ENCODE results near the gene WDR88. TPM values are rescaled to one million over a fixed set of nuclear protein-coding genes. Genes with fewer than 3 reads are reported as not detected.

The WDR88 gene
- total and polyA plus RNA-seq, 3 experiments from 2014 or later: 0.25 TPM; not detected in 2

DNA sequence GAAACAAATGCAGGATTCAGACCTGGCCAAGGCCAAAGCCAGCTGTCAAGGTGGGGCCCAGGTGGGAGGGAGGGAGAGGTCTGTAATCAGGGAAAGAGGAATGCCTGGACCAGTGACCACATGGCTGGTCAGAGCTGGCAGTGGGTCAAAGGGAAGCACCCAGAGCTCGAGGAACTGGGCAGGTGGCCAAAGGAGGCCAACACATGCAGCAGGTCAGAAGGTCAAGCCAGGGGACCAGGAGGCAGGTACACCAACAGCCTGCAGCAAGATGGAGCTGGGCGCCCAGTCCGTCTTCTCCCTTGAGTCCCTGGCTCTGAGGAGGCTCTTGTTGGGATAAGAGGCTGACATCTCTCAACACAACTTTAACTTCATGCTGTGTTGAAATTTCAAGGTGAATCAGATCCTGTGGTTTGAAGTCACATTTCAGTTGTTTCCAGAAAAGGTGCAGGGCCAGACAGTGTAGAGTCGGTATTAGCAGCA, 33.8 kb upstream of the WDR88 start:
- no peaks in the 10 kb centered on the region for H3K27me3 ChIP-seq (ENCODE audit: insufficient read depth, low read length, poor library complexity, severe bottlenecking)
- CTCF ChIA-PET: interaction anchor here (0.5 kb wide), 1 partner anchor 45 kb away, joined by 3 read pairs; no protein-coding TSS in a partner anchor

DNA sequence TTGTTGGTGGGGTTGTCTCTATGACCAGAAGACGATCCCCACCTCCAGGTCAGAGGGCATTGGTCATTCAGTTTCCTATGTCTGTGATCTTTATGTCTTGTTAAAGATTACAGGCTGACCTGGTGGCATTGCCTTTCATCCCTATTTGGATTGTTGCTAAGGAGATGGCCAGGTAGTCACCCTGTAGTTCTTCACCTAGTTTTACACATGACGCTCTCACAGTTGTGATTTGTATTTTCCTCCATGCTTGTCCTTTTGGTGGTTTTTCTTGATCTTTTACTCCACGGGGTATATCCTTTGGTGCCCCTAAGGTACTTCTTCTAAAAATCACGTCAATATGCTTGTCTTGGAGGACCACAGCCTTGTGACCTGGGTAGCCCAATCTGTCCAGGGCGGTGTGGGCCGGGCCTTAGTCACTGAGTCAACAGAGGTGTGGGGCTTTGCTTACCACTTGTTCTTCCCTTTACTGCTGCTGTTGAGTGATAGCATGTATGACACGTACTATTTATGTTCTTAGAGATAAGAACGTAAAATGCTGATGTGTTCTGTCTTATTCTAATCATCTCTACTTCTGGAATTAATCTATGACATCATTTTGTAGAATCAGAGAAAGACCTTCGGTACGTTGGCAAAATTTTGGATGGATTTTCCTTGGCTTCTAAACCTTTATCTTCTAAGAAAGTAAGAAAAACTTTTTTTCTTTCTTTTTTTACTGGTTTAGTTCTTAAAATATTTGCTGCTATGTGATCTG, 30.8 kb upstream of the WDR88 start:
- DNase-seq: no peak
- no peaks in the 10 kb centered on the region for H3K9me3 ChIP-seq (ENCODE audit: low read length)
- CTCF ChIA-PET: interaction anchor here (0.8 kb wide), 1 partner anchor 82 kb away, joined by 3 read pairs; no protein-coding TSS in a partner anchor
- Mint-ChIP-seq H3K4me1 (peaks cover 0 to 6% (median 0%) of the 10 kb centered on the region in 3 donors), H3K4me3 (no peak overlapping the region), H3K9me3 (no peaks in the 10 kb centered on the region), H3K36me3 (peaks cover 16 to 67% (median 27%) of the 10 kb centered on the region in 3 donors), H3K27ac (peak overlapping the region in 1 of 8 donors; percentile 58), H3K27me3 (no peaks in the 10 kb centered on the region)
- POLR2A ChIA-PET: no interaction called here
- no peaks in the 10 kb centered on the region for H3K27me3 ChIP-seq (ENCODE audit: insufficient read depth, low read length, poor library complexity, severe bottlenecking)
- H3K36me3 ChIP-seq (ENCODE audit: insufficient read depth, low read length): peaks cover 37% of the 10 kb centered on the region
- no peak overlapping the region for H3K27ac ChIP-seq (ENCODE audit: low read depth, low read length)
- H3K4me1 ChIP-seq (ENCODE audit: insufficient read depth, low read length): no peaks in the 10 kb centered on the region
- H3K4me3 ChIP-seq (ENCODE audit: low read length): no peak overlapping the region

More for the DNA sequence above, 33.8 kb upstream of the WDR88 start:
- H3K9me3 ChIP-seq (ENCODE audit: low read length): no peaks in the 10 kb centered on the region
- POLR2A ChIA-PET: no interaction called here
- Mint-ChIP-seq H3K27me3 (no peaks in the 10 kb centered on the region), H3K9me3 (no peaks in the 10 kb centered on the region), H3K4me1 (peaks cover 0 to 6% (median 0%) of the 10 kb centered on the region in 3 donors), H3K4me3 (no peak overlapping the region), H3K36me3 (peaks cover 15 to 78% (median 33%) of the 10 kb centered on the region in 3 donors), H3K27ac (peak overlapping the region in 1 of 8 donors; percentile 90)
- no peaks in the 10 kb centered on the region for H3K4me1 ChIP-seq (ENCODE audit: insufficient read depth, low read length)
- no peak overlapping the region for H3K4me3 ChIP-seq (ENCODE audit: low read length)
- H3K36me3 ChIP-seq (ENCODE audit: insufficient read depth, low read length): peaks cover 52% of the 10 kb centered on the region
- DNase-seq: no peak
- no peak overlapping the region for H3K27ac ChIP-seq (ENCODE audit: low read depth, low read length)

DNA sequence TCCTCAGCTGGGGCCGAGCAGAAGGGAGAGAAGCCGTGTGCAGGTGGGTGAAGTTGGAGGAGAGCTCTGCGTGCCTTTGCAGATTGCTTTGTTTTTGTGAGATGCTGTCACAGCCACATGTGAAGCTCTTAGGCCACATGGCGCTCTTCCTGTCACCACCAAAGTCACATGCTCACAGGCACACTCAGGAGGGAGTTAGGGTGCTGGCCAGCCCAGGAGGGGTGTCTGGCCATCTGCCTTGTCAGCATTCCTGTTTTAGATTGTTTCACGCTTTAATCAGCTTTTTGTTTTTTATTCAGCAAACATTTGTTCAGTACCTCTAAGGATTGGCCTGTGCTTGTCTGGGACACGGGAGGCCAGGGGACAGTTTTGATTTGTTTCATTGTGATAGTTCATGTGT, 29.0 kb upstream of the WDR88 start:
- Mint-ChIP-seq H3K9me3 (no peaks in the 10 kb centered on the region), H3K27ac (no peak overlapping the region)

DNA sequence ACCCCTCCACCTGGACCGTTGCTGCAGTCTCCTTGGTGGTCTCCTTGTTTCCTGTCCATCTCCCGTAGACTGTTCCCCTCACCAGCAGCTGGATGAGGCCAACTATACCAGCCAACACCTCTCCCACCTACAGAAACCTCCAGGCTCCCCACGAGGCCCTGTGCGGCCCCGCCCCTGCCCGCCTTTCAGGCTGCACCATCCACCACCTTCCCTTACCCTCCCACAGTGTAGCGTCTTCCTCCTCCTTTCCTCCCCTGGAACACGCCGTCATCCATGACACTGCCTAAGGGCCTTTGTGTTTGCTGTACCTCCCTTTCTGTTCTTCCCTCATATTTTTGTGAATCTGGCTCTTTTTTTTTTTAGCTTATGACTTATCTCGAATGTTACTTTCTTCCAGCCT, 23.8 kb upstream of the WDR88 start:
- POLR2A ChIA-PET: no interaction called here

More for the DNA sequence above, 29.0 kb upstream of the WDR88 start:
- H3K27ac ChIP-seq (ENCODE audit: low read depth, low read length): no peak overlapping the region
- no peak overlapping the region for H3K4me3 ChIP-seq (ENCODE audit: low read length)
- no peak overlapping the region for H3K4me3 Mint-ChIP-seq
- no peaks in the 10 kb centered on the region for H3K4me1 ChIP-seq (ENCODE audit: insufficient read depth, low read length)
- H3K4me1 Mint-ChIP-seq: no peaks in the 10 kb centered on the region
- H3K27me3 ChIP-seq (ENCODE audit: insufficient read depth, low read length, poor library complexity, severe bottlenecking): no peaks in the 10 kb centered on the region
- ChIA-PET CTCF (interaction anchor here (0.7 to 2.5 kb wide), 2 partner anchors 22 to 37 kb away, joined by 3 to 7 read pairs; no protein-coding TSS in a partner anchor), POLR2A (no interaction called here)
- DNase-seq: no peak
- peaks cover 38% of the 10 kb centered on the region for H3K36me3 ChIP-seq (ENCODE audit: insufficient read depth, low read length)
- no peaks in the 10 kb centered on the region for H3K9me3 ChIP-seq (ENCODE audit: low read length)
- H3K36me3 Mint-ChIP-seq: peaks cover 17 to 70% (median 20%) of the 10 kb centered on the region in 3 donors
- H3K27me3 Mint-ChIP-seq: no peaks in the 10 kb centered on the region

DNA sequence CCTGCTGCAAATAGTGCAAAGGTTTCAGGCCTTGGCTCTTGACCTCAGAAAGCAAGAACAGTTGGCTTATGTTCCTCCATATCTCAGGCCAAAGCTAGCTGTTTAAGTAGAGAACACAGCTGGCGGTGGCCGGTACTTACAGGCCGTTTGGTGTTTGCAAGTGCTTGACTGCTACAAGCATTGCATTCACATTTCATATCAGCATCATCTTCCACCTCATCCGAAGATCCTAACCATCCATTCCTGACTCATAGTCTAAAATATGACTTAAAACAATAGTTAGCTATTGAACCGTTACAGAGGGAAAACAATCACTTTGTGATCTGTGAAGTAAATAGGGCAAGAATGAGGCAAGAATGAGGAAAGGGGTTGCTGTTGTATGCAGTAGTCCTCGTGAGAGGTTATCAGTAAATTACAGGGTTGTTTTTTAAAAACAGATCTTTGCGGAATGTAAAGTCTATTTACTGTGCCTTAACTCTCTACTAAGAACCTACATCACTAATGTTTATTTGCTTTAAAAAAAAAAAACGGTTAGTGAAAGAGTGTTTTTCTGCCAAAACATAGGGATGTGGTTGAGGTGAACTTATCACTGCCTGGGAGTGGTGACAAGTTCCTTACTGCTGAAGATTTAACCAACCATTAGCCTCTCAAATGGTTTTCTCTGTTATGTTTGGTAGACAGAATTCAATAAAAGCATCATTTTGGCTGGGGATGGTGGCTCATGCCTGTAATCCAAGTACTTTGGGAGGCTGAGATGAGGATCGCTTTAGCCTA, 21.6 kb upstream of the WDR88 start:
- H3K27me3 ChIP-seq (ENCODE audit: insufficient read depth, low read length, poor library complexity, severe bottlenecking): no peaks in the 10 kb centered on the region
- Mint-ChIP-seq H3K4me3 (no peak overlapping the region), H3K36me3 (peaks cover 14 to 80% (median 27%) of the 10 kb centered on the region in 3 donors), H3K27ac (peak overlapping the region in 3 of 8 donors; percentile 33 to 43 (median 33)), H3K4me1 (no peaks in the 10 kb centered on the region), H3K27me3 (no peaks in the 10 kb centered on the region), H3K9me3 (no peaks in the 10 kb centered on the region)
- no peak for DNase-seq
- no peak overlapping the region for H3K4me3 ChIP-seq (ENCODE audit: low read length)
- H3K9me3 ChIP-seq (ENCODE audit: low read length): no peaks in the 10 kb centered on the region
- CTCF ChIA-PET: no interaction called here
- no peaks in the 10 kb centered on the region for H3K4me1 ChIP-seq (ENCODE audit: insufficient read depth, low read length)
- POLR2A ChIA-PET: no interaction called here
- no peak overlapping the region for H3K27ac ChIP-seq (ENCODE audit: low read depth, low read length)
- H3K36me3 ChIP-seq (ENCODE audit: insufficient read depth, low read length): peaks cover 37% of the 10 kb centered on the region

More for the DNA sequence above, 23.8 kb upstream of the WDR88 start:
- Histone ChIP-seq H3K9me3 (ENCODE audit: low read length) (no peaks in the 10 kb centered on the region), H3K4me1 (ENCODE audit: insufficient read depth, low read length) (no peaks in the 10 kb centered on the region), H3K36me3 (ENCODE audit: insufficient read depth, low read length) (peaks cover 35% of the 10 kb centered on the region), H3K4me3 (ENCODE audit: low read length) (no peak overlapping the region), H3K27ac (ENCODE audit: low read depth, low read length) (no peak overlapping the region), H3K27me3 (ENCODE audit: insufficient read depth, low read length, poor library complexity, severe bottlenecking) (no peaks in the 10 kb centered on the region)
- Mint-ChIP-seq H3K9me3 (no peaks in the 10 kb centered on the region), H3K27ac (peak overlapping the region in 1 of 8 donors; percentile 58), H3K36me3 (peaks cover 6 to 77% (median 20%) of the 10 kb centered on the region in 3 donors), H3K27me3 (no peaks in the 10 kb centered on the region), H3K4me3 (no peak overlapping the region), H3K4me1 (no peaks in the 10 kb centered on the region)
- CTCF ChIA-PET: no interaction called here
- DNase-seq: no peak

DNA sequence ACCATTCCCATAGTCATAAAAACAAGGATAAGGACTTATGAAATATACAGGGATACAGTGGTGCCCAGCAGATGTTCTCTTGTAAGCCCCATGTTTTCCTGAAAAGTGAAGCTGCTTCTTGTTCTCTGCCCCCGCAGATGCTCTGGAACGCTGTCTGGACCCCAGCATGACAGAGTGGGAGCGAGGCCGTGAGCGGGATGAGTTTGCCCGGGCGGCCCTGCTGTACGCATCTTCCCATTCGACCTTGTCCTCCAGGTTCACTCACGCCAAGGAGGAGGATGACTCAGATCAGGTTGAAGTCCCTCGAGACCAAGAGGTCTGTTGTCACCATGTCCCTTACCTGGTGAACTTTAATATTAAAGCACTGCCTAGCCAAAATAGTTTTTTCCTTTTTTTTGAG, 20.3 kb upstream of the WDR88 start:
- H3K4me1 Mint-ChIP-seq: no peaks in the 10 kb centered on the region
- no peaks in the 10 kb centered on the region for H3K27me3 Mint-ChIP-seq
- H3K9me3 Mint-ChIP-seq: peaks cover 0 to 2% (median 0%) of the 10 kb centered on the region in 5 donors
- Histone ChIP-seq H3K36me3 (ENCODE audit: insufficient read depth, low read length) (peaks cover 38% of the 10 kb centered on the region), H3K4me3 (ENCODE audit: low read length) (no peak overlapping the region), H3K9me3 (ENCODE audit: low read length) (no peaks in the 10 kb centered on the region), H3K27me3 (ENCODE audit: insufficient read depth, low read length, poor library complexity, severe bottlenecking) (no peaks in the 10 kb centered on the region), H3K27ac (ENCODE audit: low read depth, low read length) (no peak overlapping the region), H3K4me1 (ENCODE audit: insufficient read depth, low read length) (no peaks in the 10 kb centered on the region)
- no peak overlapping the region for H3K4me3 Mint-ChIP-seq
- peaks cover 17 to 84% (median 33%) of the 10 kb centered on the region in 3 donors for H3K36me3 Mint-ChIP-seq
- ChIA-PET POLR2A (no interaction called here), CTCF (no interaction called here)
- no peak for DNase-seq
- H3K27ac Mint-ChIP-seq: no peak overlapping the region

DNA sequence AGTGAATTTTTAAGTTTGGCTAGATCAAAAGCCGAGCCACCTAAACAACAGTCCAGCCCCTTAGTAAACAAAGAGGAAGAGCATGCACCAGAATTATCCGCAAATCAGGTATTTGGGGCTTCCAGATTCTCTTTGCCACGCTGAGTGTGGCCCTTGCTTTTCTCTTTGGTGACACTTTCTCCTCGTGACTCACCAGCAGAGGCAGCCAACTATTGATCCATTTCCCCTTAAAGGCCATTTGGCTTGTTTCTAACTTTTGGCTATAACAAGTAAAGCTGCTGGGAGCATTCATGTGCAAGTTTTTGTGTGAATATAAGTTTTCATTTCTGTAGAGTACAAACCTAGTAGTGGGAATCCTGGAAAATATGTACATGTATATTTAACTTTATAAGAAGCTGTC, 17.6 kb upstream of the WDR88 start:
- no peaks in the 10 kb centered on the region for H3K4me1 ChIP-seq (ENCODE audit: insufficient read depth, low read length)
- no peak for DNase-seq
- Mint-ChIP-seq H3K4me3 (no peak overlapping the region), H3K27ac (peak overlapping the region in 1 of 8 donors; percentile 68), H3K4me1 (no peaks in the 10 kb centered on the region), H3K27me3 (no peaks in the 10 kb centered on the region), H3K36me3 (peaks cover 15 to 85% (median 41%) of the 10 kb centered on the region in 3 donors), H3K9me3 (peaks cover 0 to 2% (median 0%) of the 10 kb centered on the region in 5 donors)
- H3K27ac ChIP-seq (ENCODE audit: low read depth, low read length): no peak overlapping the region
- no peaks in the 10 kb centered on the region for H3K27me3 ChIP-seq (ENCODE audit: insufficient read depth, low read length, poor library complexity, severe bottlenecking)
- no peak overlapping the region for H3K4me3 ChIP-seq (ENCODE audit: low read length)
- H3K36me3 ChIP-seq (ENCODE audit: insufficient read depth, low read length): peaks cover 25% of the 10 kb centered on the region
- H3K9me3 ChIP-seq (ENCODE audit: low read length): no peaks in the 10 kb centered on the region
- ChIA-PET CTCF (no interaction called here), POLR2A (no interaction called here)

DNA sequence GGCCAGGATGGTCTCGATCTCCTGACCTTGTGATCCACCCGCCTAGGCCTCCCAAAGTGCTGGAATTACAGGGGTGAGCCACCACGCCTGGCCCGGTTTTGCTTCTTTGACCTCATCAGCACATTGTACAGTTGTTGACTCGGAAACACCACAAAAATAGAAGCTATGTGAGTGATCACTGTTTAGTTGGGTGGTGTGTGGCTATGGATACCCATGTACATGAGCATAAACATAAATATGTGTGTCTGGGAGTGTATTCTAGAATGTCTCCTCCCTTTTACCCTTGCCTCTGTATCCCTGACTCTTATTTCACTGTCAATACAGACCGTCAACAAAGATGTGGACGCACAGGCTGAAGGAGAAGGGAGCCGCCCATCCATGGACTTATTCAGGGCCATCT, 14.4 kb upstream of the WDR88 start:
- peaks cover 13 to 71% (median 32%) of the 10 kb centered on the region in 3 donors for H3K36me3 Mint-ChIP-seq
- CTCF ChIA-PET: interaction anchor here (1.3 kb wide), 1 partner anchor 8 kb away, joined by 3 read pairs; no protein-coding TSS in a partner anchor

More for the DNA sequence above, 14.4 kb upstream of the WDR88 start:
- Histone ChIP-seq H3K27me3 (ENCODE audit: insufficient read depth, low read length, poor library complexity, severe bottlenecking) (no peaks in the 10 kb centered on the region), H3K4me1 (ENCODE audit: insufficient read depth, low read length) (no peaks in the 10 kb centered on the region), H3K27ac (ENCODE audit: low read depth, low read length) (no peak overlapping the region), H3K36me3 (ENCODE audit: insufficient read depth, low read length) (peaks cover 20% of the 10 kb centered on the region), H3K4me3 (ENCODE audit: low read length) (no peak overlapping the region), H3K9me3 (ENCODE audit: low read length) (no peaks in the 10 kb centered on the region)
- Mint-ChIP-seq H3K27me3 (no peaks in the 10 kb centered on the region), H3K4me1 (no peaks in the 10 kb centered on the region), H3K27ac (no peak overlapping the region), H3K9me3 (peaks cover 0 to 2% (median 0%) of the 10 kb centered on the region in 5 donors), H3K4me3 (no peak overlapping the region)
- no peak for DNase-seq
- POLR2A ChIA-PET: interaction anchor here (0.6 to 0.7 kb wide), 2 partner anchors 56 to 68 kb away, joined by 4 to 7 read pairs; no protein-coding TSS in a partner anchor
